Measurements from ENCODE around the gene SREBF2. TPM values are rescaled to one million over a fixed set of nuclear protein-coding genes. Genes with fewer than 3 reads are reported as not detected.
A peak's percentile ranks its signal among the peaks of the same experiment; 100 is the strongest.

Gene SREBF2
- total and polyA plus RNA-seq, 10 of the 15 experiments (the other 5 are each of a cell fraction or from before 2014, with no cell fraction given): 2.4 to 177 (median 78.8) TPM

DNA sequence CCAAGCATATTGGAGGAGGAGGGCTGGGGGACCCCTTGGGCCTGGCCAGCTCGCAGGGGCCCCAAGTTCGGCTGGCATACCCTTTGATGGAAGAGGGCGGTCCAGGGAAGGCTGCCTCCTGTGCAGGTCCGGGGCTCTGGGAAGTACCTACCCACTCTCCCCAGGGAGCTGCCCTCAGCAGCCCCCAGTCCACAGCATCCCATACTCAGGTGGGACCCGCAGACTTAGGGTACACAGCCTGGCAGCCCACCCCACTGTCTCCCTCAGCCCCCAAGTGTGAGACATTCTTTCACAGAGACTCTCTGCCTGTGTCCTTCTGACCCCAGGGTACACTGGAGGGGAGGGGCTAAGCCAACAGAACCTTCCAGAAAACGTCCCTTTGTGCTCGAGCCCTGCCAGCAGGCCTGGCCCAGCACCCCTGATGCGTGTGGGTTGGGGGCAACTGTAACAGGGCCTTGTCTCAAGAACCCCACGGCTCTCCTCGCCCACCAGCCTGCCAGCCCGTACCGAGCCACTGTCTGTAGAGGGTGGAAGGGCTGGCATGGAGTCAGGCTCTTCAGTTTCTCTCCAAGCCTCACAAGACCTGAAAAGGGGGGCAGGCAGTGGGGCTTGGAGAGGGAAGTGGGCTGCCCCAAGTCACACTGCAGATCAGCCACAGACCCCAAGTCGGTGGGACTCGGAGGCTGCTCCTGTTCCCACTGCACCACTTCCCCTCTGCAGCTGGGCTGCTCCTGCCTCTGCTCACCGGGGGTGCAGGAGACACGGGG is 100.7 kb downstream of the SREBF2 start (continued):
- TF ChIP-seq, protein P1, sequence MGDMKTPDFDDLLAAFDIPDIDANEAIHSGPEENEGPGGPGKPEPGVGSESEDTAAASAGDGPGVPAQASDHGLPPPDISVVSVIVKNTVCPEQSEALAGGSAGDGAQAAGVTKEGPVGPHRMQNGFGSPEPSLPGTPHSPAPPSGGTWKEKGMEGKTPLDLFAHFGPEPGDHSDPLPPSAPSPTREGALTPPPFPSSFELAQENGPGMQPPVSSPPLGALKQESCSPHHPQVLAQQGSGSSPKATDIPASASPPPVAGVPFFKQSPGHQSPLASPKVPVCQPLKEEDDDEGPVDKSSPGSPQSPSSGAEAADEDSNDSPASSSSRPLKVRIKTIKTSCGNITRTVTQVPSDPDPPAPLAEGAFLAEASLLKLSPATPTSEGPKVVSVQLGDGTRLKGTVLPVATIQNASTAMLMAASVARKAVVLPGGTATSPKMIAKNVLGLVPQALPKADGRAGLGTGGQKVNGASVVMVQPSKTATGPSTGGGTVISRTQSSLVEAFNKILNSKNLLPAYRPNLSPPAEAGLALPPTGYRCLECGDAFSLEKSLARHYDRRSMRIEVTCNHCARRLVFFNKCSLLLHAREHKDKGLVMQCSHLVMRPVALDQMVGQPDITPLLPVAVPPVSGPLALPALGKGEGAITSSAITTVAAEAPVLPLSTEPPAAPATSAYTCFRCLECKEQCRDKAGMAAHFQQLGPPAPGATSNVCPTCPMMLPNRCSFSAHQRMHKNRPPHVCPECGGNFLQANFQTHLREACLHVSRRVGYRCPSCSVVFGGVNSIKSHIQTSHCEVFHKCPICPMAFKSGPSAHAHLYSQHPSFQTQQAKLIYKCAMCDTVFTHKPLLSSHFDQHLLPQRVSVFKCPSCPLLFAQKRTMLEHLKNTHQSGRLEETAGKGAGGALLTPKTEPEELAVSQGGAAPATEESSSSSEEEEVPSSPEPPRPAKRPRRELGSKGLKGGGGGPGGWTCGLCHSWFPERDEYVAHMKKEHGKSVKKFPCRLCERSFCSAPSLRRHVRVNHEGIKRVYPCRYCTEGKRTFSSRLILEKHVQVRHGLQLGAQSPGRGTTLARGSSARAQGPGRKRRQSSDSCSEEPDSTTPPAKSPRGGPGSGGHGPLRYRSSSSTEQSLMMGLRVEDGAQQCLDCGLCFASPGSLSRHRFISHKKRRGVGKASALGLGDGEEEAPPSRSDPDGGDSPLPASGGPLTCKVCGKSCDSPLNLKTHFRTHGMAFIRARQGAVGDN (IDR thresholded peaks at IDR 0.05): peak; percentile 74; the same call in 1 of the 2 replicates
- peak; percentile 31; the same call in 1 of the 2 replicates for TF ChIP-seq EED (IDR thresholded peaks at IDR 0.05; ENCODE audit: low read depth)
- TF ChIP-seq, protein P2, sequence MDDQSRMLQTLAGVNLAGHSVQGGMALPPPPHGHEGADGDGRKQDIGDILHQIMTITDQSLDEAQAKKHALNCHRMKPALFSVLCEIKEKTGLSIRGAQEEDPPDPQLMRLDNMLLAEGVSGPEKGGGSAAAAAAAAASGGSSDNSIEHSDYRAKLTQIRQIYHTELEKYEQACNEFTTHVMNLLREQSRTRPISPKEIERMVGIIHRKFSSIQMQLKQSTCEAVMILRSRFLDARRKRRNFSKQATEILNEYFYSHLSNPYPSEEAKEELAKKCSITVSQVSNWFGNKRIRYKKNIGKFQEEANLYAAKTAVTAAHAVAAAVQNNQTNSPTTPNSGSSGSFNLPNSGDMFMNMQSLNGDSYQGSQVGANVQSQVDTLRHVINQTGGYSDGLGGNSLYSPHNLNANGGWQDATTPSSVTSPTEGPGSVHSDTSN (IDR thresholded peaks at IDR 0.05; ENCODE audit: insufficient replicate concordance, low read depth, low read length): no peak
- no peak for TF ChIP-seq EZH2 (IDR thresholded peaks at IDR 0.05; ENCODE audit: borderline replicate concordance, control insufficient read depth, low read depth, low read length)
- TF ChIP-seq ZBED1 (IDR thresholded peaks at IDR 0.05; ENCODE audit: borderline replicate concordance): no peak
- no peak for TF ChIP-seq TCF12 (IDR thresholded peaks at IDR 0.05; ENCODE audit: low read depth, low read length)
- TF ChIP-seq MYB (IDR thresholded peaks at IDR 0.05; ENCODE audit: borderline replicate concordance, low read depth, low read length): no peak
- no peak for TF ChIP-seq CBX3 (IDR thresholded peaks at IDR 0.05; ENCODE audit: borderline replicate concordance, low read depth)
- no peak for TF ChIP-seq HDAC6 (IDR thresholded peaks at IDR 0.05; ENCODE audit: unreplicated experiment)
- TF ChIP-seq HCFC1 (IDR thresholded peaks at IDR 0.05; ENCODE audit: low read length): no peak
- TF ChIP-seq NR2F1 (conservative IDR thresholded peaks at IDR 0.05): peak; percentile 84
- no peak for TF ChIP-seq CBFB (IDR thresholded peaks at IDR 0.05; ENCODE audit: low read depth)
- TF ChIP-seq BHLHE40 (IDR thresholded peaks at IDR 0.05; ENCODE audit: borderline replicate concordance in 1 of 2, low read depth in 2 of 2, low read length in 1 of 2): peak in 1 of 2 experiments; percentile 47; a peak in 1 of 4 replicates
- TF ChIP-seq BACH1 (IDR thresholded peaks at IDR 0.05; ENCODE audit: borderline replicate concordance): peak; percentile 19; the same call in 1 of the 2 replicates
- TF ChIP-seq EGR1 (IDR thresholded peaks at IDR 0.05; ENCODE audit: borderline replicate concordance in 1 of 2, low read depth in 2 of 2, low read length in 2 of 2): no peak
